Right renal cortex interstitium (tissue), 3 donors: Measurements from ENCODE around the gene CD83. TPM values are rescaled to one million over a fixed set of nuclear protein-coding genes. Genes with fewer than 3 reads are reported as not detected.

ENCODE experiments used
- DNase-seq, 3 donors: peaks; one replicate each; pipeline ENCODE4 v3.0.0-alpha.2; 2013; ENCODE audit warnings: low read depth in 3 of 3, low spot score in 2 of 3
- polyA plus RNA-seq, 3 donors: library from polyadenylated mRNA; unstranded; fragments of 120-200 nt; gene quantifications; one replicate each; pipeline ENCODE4 v1.2.1, GENCODE V29; 2013; ENCODE audit not compliant: insufficient read length in 3 of 3

The CD83 gene
- polyA plus RNA-seq, 3 donors, result 13.3 to 14.8 (median 13.4) TPM

DNA sequence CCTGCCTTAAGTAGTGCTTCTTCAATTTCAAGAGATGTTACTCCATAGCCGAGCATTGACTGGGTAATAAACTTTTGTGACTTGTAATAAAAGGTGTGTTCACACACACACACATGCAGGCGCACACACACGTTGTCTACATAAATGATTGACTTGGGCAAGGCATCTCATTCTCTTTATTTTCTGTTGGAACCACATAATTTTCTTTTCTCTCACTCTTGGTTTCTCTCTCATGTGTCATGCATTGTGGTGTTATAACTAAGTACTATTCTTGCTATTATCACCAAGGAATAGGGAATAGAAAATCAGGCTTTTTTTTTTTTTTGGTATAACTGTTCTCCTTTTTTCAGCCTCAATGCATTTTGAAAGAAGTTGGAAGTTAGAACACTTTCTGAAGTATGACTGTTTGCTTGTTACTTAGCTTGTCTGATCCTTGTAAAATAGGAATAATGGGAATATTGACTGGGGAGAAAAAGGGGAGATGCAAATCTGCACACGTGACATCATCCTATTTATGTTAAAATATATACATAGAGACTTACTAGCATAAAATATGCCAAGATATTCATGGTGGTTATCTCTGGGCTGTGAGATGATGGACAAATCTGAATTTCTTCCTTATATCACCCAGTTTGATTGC is 26.1 kb upstream of the CD83 start:
- no peak for DNase-seq

DNA sequence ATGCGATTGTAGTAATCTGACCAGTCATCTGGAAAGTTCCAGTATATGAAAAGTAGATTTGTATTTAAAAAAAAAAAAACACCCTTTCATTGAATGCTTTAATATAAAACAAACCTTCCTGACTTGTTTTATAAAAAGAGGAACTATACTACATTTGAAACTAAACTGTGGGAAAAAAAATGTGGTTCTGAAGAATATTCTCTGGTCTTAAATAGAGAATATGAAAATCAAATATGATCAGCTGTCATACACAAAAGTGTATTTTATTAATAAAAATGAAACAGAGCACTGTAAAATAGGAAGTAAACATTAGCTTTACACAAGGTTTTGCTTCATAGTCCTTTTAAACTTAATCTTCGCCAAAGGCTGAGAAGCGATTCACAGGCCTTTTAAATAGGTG is 25.3 kb upstream of the CD83 start:
- no peak for DNase-seq

DNA sequence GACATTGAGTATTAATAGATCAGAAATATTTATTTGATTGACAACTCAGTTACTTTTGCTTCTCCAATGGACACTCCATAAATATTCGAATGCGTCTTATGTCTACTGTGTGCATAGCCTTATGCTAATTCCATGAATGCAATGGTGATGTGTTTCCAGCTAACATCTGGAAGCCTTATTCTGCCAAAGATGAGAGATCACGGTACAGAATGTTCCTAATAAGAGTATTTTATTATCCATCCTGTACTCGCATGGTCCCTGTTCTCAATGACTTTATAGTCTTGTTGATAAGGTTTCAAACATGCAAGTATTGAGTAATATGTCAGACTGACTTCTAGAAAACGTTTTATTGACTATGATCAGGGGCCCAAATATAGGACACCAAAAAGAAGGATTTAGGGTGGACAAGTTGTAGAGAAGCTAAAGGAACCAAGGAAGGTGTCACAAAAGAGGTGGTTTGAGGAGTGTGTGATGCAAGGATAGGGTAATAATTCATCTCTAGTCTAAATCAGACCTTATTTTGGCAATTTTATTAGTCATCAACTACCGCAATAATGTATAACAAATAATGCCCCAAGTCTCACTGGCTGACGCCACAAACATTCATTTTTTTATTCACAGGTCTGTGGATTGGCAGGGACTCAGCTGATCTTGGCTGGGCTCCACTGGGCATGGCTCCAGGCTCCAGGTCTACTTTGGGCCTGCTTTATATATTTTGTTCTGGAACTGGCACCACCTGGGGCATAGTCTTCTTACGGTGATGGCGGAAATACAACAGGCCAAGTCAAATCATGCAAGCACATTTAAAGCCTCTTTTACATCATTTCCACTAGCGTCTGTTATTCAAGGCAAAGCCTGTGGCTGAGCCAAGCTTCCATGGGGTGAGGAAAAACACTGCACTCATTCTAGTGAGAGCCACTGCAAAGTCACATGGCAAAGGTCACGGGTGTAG is 24.5 kb upstream of the CD83 start:
- DNase-seq, result no peak

DNA sequence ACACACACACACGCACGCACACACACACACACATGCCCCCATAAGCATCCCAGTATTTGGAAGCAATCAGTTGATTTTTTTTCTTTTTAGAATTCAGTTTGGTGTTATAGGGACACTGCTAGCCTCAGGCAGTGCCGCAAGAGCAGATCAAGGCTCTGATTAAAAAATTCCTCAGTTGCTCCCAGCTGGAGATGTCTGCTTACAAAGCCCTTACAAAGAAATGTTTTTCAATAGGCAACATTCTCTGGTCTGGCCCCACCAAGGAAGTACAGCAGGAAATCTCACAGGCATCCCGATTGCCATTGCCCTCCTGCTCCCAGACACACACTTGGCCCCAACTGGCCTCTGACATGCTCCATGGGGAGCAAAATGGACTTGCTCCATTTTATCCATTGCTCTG is 22.9 kb upstream of the CD83 start:
- no peak for DNase-seq

DNA sequence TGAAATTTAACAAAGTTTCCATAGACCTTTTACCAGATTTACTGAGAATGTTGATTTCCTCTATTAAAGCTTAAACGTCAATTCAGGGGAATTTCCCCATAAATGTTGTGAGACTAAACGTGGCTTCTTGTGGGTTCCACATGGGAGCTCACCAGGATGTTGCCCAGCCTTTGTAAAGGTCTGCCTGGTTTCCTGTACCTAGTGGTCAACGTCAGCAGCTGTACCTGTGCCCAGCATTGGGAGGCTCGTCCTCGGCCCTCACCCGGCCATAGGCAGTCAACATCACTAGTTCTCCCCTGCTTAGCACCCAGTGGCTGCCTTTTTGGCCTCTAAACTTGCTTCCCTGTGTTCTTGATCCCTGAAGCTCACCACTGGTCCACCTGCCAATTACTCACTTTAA is 22.1 kb upstream of the CD83 start:
- DNase-seq, result no peak

DNA sequence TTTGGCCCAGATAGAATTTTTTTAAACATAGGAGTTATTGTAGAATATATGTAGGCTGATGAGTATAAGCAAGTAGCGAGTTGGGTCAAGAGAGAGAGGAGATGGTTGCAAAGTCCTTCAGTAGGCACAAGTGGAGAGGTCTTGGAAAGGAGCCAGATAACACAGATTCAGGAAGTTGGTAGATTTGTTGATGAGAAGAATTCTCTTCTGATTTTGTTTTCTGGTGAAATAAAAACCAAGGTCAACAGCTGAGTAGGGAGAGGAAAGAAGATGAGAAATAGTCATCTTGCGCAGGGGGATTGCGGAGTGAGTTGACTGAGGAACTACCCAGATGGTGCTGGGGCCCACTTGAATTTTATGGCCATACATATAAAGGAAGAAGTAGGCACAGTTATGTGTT is 17.4 kb upstream of the CD83 start:
- DNase-seq, result no peak

DNA sequence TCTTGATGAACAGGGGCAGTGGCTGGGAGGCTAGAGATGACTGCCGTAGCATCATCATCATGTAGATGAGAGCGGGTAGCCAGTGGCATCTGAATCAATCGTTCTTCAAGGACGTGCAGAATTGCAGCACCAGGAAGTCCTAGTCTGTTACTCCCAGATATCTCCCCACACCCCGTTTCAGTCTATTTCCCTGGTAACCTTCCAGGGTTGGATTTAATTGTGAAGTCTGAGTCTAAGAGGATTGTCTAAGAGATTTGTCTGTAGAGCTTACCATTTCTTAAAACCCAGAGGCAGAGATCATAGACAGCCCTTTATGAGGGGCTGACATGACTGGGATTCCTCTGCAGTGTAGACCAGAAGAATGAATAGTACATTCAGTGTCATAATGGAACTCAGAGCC is 16.6 kb upstream of the CD83 start:
- DNase-seq, result no peak

DNA sequence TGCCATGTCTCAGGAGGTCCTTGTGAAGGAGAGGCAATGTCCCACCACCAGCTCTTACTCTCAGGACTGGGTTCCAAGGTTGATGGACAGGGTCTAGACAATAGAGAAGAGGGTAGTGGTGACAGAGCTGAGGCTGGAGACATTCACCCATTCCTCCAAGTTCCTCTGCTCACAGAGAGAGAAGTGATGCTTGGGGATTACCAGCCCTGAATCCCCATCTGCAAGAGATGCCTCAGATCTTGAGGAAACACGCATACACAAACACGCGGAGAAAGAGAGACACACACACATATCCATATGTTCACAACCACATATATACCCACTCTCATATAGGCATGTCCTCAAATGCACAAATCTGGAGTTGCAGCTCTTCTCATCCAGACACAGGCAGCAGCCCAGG is 15.2 kb upstream of the CD83 start:
- no peak for DNase-seq

DNA sequence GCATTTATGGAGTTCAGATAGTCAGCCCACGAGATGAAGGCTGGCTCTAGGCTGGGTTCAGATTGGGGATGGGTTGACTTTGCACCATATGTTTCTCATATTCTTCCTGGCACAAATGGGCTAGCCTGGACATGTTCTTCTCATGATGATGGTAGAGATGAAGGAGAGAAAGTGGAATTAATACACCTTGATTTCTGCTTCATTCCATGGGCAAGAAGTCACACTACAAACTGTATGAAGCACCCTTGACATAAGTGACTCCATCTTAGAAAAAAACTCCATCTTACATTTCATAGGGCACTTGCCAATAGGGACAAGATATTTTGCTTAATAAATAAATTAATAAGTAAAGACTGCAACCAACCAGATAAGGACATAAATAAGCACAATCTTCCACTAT is 12.0 kb upstream of the CD83 start:
- no peak for DNase-seq

DNA sequence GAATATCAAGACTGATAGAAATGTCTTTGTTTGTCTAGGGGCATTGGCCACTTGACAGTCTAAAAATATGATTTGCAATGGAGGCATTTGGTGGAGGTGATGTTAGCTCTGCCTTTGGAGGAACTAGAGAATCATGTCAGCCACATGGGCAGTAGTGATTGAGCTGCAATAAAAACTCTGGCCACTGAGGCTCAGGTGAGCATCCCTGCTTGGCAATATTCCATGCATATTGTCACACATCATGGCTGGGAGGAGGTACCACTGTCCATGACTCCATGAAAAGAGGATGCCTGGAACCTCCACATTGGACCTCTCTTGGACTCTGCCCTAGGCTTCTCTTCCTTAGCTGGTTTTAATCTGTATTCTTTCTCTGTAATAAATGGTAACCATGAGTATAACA is 10.6 kb upstream of the CD83 start:
- no peak for DNase-seq

DNA sequence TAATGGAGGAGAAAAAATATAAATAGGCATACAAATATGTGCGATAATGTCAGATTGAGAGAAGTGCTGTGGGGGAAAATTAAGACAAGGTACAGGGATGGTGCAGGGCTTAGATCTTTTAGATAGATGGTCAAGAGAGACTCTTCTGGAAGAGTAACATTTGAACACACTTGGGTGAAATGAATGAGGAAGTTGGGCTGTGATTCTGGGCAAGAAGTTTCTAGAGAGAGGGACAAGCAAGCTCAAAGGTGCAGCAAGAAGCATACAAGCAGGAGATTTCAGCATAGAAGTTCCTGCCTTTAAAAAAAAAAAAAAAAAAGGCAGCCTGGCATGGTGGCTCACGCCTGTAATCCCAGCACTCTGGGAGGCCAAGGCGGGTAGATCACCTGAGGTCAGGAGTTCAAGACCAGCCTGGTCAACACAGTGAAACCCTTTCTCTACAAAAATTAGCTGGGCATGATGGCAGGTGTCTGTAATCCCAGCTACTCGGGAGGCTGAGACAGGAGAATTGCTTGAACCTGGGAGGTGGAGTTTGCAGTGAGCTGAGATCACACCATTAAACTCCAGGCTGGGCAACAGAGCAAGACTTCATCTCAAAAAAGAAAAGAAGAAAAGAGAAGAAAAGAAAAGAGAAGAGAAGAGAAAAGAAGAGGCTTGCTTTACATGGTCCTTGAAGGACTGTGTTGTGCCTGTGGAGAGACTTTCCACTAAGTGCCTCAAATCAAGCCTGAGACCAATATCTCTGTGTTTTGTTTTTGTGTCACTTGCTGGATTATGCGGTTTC is 9.7 kb upstream of the CD83 start:
- DNase-seq, result no peak

DNA sequence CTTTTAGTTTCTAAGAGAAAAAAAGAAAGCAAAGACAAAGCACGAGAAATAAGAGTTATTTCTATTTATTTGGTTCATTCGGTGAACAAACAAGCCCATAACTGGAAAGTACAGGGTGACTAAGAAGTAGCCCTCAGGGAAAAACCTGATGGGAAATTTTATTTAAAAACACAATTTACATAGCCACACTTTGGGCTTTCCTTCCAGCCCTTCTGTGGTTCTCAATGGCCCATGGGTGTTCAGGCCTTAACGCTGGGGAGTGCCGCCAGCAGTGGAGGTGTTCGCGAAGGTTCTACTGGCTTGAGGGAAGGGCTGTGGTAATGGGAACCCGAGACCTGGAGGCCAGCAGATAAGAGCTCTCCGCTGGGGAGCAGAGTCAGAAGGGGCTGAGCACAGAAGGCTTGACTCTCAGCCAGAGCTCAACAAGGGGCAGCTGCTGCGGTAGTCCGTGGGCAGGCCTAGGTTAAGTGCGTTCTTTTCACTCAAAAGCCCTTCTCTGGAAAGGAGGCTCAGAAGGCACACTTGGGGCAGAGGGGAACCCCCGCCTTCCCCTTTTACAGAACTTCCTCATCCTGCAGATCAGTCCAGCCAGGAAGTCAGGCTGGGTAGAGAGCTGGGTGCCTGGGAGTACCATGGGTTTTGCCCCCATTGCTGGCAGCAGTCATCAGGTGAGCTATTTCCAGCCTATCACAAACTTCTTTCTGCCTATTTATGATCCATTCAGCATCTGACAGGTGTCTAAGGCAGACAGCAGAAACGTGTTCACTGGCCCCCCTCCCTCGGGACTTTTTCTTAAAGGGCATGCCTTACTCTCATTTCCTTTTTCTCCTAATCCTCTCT is 8.8 kb upstream of the CD83 start:
- DNase-seq, result no peak

DNA sequence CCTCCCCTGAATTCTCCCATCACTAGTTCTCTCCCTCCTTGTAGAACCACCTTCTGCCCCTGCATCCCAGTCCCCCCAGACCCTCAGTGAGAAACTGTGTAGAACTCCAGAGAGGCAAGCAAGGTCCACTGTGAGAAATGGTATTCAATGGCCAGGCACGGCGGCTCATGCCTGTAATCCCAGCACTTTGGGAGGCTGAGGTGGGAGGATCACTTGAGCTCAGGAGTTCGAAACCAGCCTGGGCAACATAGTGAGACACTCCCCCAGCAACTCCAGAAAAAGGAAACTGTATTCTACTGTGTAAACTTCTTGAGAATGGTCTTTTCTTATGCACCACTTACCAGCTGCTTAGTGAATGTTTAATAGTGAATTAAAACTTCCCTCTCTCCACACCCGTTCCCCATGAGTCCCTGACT is 8.2 kb upstream of the CD83 start:
- DNase-seq, result no peak

DNA sequence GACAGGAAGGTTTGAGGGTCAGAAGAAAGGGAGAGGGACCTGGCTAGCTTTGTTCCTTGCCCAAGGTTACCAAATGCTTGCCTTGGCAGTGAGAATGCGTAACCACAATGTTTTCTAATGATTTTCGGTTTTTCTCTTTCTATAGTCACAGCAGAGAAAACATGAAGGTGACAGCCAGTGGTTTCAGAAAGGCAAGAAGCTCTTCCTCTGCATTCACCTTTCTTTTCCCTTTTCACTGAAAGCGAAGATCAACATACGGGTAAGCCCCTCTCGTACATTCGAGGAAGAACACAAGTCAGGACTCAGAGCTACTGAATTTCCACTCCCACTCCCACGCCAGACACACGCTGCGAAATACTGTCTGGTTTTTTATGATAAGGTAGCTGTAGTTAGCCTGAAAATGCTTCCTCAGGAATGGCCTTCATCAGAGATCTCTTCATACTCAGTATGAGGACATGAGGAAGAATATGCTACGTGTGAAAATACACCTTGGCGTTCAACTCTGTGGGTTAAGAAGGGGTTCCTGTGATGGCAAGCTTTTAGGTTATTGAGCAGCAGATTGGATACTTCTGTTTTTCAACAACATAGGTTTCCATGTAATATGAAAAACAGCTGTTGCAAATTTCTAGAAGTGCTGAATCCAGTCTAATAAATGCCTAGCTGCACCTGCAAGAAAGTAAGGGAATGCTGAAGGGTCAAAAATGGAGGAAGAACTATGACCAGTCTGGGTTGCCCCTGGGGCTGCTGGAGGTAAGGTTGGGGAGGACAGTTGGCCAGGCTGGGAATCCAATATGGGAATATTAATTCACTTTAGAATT is 7.4 kb upstream of the CD83 start:
- no peak for DNase-seq

DNA sequence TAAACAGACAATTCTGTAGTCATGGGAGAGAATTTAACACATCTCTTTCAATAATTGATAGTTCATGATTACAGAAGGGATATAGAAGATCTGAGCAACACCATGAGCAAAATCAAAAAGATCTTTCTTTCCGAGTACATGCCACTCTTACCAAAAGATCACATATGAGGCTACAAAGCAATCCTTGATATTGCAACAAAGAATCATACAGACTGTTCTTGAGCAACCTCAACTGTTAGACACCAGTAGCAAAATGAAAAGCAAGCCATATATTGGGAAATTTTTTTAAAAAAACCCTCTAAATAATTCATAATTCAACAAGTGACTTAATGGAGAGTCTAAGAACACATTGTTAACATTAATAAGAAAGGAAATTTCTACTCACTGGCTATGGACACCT is 3.6 kb upstream of the CD83 start:
- no peak for DNase-seq

DNA sequence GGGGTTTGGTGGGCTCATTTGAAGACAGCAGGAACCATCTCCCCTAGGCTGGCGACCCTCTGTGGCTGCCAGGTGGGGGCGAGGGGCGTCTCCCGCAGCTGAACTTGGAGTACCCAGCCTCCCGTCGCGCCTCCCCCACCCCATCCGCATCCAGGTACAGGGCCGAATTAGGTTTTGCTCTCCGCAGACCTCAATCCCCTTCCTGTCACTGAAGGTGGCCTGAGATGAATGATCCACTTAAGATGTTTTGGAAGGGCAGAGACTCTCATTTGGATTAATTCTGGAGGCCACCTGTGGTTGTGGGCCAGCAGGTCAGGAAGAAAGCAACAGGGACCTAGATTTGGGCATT is 493 bp downstream of the CD83 start:
- no peak for DNase-seq

DNA sequence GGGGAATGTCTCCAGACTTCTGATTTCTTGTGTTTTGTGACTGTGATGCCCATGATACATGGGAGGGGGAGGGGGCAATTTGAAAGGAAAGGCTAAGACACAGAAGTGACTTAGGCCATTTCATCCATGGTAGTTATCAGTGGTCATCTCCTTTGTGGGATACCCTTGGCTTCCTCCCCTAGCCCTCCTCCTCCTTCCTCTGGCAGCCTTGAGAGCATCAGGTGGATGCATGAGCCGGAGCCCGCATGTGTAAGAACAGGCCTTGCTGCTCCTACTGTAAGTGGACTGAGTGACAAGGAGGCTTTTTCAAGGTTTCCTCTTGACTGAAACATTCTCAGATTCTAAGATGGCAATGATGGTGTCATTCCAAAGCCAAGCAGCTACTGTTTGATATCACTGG is 874 bp downstream of the CD83 start:
- DNase-seq, result no peak

DNA sequence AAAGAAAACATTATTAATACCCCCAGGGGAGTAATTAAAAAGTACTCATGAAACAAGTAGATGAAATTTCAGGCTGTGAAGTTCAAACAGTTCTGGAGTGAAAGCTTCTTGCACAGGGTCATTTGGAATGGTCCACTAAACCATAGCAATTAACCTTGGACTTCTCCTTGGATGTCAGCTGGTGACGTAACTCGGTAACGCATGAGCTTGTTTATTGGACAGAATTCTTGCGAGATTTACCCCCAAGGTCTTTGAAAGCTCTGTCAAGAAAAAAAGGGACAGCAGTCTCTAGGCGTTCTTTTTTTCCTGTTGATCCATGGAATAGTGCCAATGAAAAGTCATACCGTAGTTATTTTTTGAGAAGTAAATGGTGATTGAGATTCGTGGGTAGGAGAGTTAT is 2.2 kb downstream of the CD83 start:
- DNase-seq, result no peak

DNA sequence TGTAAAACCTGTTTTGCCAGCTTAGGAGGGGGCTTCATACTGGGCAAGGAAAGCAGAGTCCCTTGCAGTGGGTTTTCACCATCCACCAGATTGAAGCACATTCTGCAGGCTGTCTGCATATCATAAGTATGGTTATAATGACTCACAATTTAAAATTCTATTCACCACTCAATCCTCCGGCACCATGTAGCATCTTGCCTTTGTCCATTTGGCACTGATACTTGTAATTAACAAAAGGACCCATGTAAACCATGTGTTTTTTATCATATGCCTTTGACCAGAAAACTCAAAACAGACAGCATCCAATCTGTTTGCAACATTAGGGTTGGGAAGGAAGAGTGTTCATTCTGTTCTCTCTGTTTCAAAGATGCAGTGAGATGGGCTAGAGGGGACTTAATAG is 3.0 kb downstream of the CD83 start:
- DNase-seq, result no peak

DNA sequence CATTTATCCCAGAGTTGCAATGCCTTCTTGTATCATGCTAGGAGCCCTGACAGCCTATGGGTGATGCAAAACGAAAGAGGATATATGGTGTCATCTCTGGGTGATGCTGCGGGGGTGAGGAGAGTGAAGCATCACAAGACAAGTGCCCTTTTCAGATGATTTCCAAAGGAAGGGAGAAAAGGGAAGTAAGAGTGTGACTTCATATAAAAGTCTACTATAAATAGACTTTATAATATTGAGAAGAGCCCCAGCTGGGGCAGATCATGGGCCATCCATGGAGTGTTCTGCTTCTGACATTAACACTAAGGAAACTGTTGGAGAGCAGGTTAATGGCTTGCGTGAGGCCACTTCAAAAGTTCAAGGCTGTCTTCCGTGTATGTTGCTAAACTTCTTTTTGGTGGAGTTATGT is 4.4 kb downstream of the CD83 start:
- DNase-seq, result no peak
